ENCODE measurements around the gene CNTNAP5.

Gene CNTNAP5

DNA sequence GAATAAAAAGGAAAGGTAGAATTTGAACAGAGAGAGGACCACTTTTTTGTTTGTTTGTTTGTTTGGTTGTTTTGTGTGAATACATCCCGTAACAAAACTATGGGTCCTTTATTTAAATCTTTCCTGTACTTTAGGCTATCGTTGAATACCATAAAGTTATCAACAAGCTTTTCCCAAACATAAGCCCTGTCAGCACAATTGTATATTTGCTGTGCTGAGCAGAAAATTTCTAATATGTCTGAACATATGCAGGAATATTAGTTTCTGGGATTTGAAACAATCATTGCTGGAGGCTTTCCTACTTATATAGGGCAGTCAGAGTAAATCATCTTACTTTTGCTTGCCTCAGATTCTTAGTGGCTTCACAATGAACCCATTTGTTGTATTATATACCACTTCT lies 536.4 kb downstream of the CNTNAP5 start:
- no peak overlapping the region for H3K9ac ChIP-seq (ENCODE audit: low read length)

DNA sequence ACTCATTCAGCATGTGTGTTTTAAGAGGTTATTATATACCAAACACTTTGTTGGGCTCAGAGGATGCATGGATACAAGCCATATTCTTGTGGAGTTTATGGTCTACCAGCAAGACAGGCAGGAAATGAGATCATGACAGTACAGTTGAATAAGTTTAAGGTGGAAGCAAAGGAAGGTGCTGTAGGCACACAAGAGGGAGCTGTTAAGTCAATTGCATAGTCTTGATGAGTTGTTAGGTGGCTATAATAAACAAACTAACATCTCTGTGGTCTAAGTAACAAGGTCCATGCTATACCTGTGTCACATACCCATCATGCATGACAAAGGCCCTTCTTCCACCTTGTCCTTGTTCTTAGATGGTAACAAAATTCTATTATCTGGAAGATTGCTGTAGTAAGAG lies 538.3 kb downstream of the CNTNAP5 start:
- H3K9ac ChIP-seq (ENCODE audit: low read length): no peak overlapping the region
- H3K27ac ChIP-seq (ENCODE audit: low read depth, low read length): no peak overlapping the region
- H3K4me2 ChIP-seq (ENCODE audit: low read length): no peak overlapping the region
- no peaks in the 10 kb centered on the region for H3K4me1 ChIP-seq (ENCODE audit: control insufficient read depth, low read depth, low read length)
- H3K18ac ChIP-seq (ENCODE audit: low read length): no peak overlapping the region
- no peak overlapping the region for H3K4me3 ChIP-seq (ENCODE audit: low read length)
- no peak overlapping the region for H2AK5ac ChIP-seq (ENCODE audit: low read length)
- no peak overlapping the region for H4K8ac ChIP-seq (ENCODE audit: low read depth, low read length)
- H2BK120ac ChIP-seq (ENCODE audit: low read depth, low read length): no peak overlapping the region
- no peak overlapping the region for H4K5ac ChIP-seq (ENCODE audit: low read length)
- H3K79me1 ChIP-seq (ENCODE audit: low read length): no peaks in the 10 kb centered on the region
- H3K56ac ChIP-seq (ENCODE audit: low read length): no peak overlapping the region
- H3K4ac ChIP-seq (ENCODE audit: low read depth, low read length): no peak overlapping the region
- H3K27me3 ChIP-seq (ENCODE audit: insufficient read depth, low read length, poor library complexity): no peaks in the 10 kb centered on the region
- no peak overlapping the region for H2BK5ac ChIP-seq (ENCODE audit: low read length)
- H2BK15ac ChIP-seq (replicated peaks; ENCODE audit: low read depth): no peak overlapping the region
- DNase-seq: peak; percentile 64
- no peaks in the 10 kb centered on the region for H3K36me3 ChIP-seq (ENCODE audit: control insufficient read depth, insufficient read depth, low read length)
- no peaks in the 10 kb centered on the region for H3K79me2 ChIP-seq (ENCODE audit: control insufficient read depth, insufficient read depth, low read length)
- H3K23ac ChIP-seq (ENCODE audit: low read length): no peak overlapping the region

More for the DNA sequence above, 536.4 kb downstream of the CNTNAP5 start:
- H3K18ac ChIP-seq (ENCODE audit: low read length): no peak overlapping the region
- no peaks in the 10 kb centered on the region for H3K4me1 ChIP-seq (ENCODE audit: control insufficient read depth, low read depth, low read length)
- H3K4me2 ChIP-seq (ENCODE audit: low read length): no peak overlapping the region
- H3K79me1 ChIP-seq (ENCODE audit: low read length): no peaks in the 10 kb centered on the region
- H3K27me3 ChIP-seq (ENCODE audit: insufficient read depth, low read length, poor library complexity): no peaks in the 10 kb centered on the region
- H2BK15ac ChIP-seq (replicated peaks; ENCODE audit: low read depth): no peak overlapping the region
- no peak overlapping the region for H3K56ac ChIP-seq (ENCODE audit: low read length)
- H3K36me3 ChIP-seq (ENCODE audit: control insufficient read depth, insufficient read depth, low read length): no peaks in the 10 kb centered on the region
- no peak overlapping the region for H3K4me3 ChIP-seq (ENCODE audit: low read length)
- no peak overlapping the region for H2BK120ac ChIP-seq (ENCODE audit: low read depth, low read length)
- no peak overlapping the region for H4K8ac ChIP-seq (ENCODE audit: low read depth, low read length)
- no peak overlapping the region for H3K27ac ChIP-seq (ENCODE audit: low read depth, low read length)
- no peak overlapping the region for H4K5ac ChIP-seq (ENCODE audit: low read length)
- no CpG with 5 or more reads among the region's 2 CpGs for WGBS (ENCODE audit: extremely low coverage, insufficient coverage, low lambda C conversion rate)
- no peak overlapping the region for H3K4ac ChIP-seq (ENCODE audit: low read depth, low read length)
- DNase-seq: no peak
- H3K79me2 ChIP-seq (ENCODE audit: control insufficient read depth, insufficient read depth, low read length): no peaks in the 10 kb centered on the region
- H3K23ac ChIP-seq (ENCODE audit: low read length): no peak overlapping the region
- H2BK5ac ChIP-seq (ENCODE audit: low read length): no peak overlapping the region
- H2AK5ac ChIP-seq (ENCODE audit: low read length): no peak overlapping the region

DNA sequence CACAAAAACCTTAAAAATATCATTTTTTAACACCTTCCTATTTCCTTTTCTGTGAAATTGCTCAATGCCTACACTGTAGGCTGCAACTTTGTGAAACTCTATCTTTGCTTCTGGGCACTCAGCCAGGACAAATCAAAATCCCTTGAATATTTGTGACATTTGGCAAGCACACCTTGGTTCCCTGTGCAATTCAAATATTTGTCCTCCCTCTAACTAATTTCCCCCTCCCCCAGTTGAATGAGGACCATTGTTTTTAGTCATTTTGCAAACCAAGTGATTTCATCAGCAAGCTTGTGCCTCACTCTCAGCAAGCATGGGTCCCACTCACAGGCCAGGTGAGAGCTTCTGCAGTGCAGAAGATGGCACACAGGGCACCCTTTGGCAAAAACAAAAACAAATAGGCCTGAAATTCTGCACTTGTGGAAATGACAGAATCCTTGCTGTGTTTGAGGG lies 541.5 kb downstream of the CNTNAP5 start:
- Histone ChIP-seq H2BK15ac (replicated peaks; ENCODE audit: low read depth) (no peak overlapping the region), H3K27ac (ENCODE audit: low read depth, low read length) (no peak overlapping the region), H2BK120ac (ENCODE audit: low read depth, low read length) (no peak overlapping the region), H3K4me2 (ENCODE audit: low read length) (no peak overlapping the region), H2BK5ac (ENCODE audit: low read length) (no peak overlapping the region), H3K4me1 (ENCODE audit: control insufficient read depth, low read depth, low read length) (no peaks in the 10 kb centered on the region), H4K5ac (ENCODE audit: low read length) (no peak overlapping the region), H3K4ac (ENCODE audit: low read depth, low read length) (no peak overlapping the region), H3K79me1 (ENCODE audit: low read length) (no peaks in the 10 kb centered on the region), H4K8ac (ENCODE audit: low read depth, low read length) (no peak overlapping the region), H3K23ac (ENCODE audit: low read length) (no peak overlapping the region), H3K4me3 (ENCODE audit: low read length) (no peak overlapping the region), H3K27me3 (ENCODE audit: insufficient read depth, low read length, poor library complexity) (no peaks in the 10 kb centered on the region), H3K18ac (ENCODE audit: low read length) (no peak overlapping the region), H3K9ac (ENCODE audit: low read length) (no peak overlapping the region), H3K79me2 (ENCODE audit: control insufficient read depth, insufficient read depth, low read length) (no peaks in the 10 kb centered on the region), H3K56ac (ENCODE audit: low read length) (no peak overlapping the region), H2AK5ac (ENCODE audit: low read length) (no peak overlapping the region), H3K36me3 (ENCODE audit: control insufficient read depth, insufficient read depth, low read length) (no peaks in the 10 kb centered on the region)
- no peak for DNase-seq

DNA sequence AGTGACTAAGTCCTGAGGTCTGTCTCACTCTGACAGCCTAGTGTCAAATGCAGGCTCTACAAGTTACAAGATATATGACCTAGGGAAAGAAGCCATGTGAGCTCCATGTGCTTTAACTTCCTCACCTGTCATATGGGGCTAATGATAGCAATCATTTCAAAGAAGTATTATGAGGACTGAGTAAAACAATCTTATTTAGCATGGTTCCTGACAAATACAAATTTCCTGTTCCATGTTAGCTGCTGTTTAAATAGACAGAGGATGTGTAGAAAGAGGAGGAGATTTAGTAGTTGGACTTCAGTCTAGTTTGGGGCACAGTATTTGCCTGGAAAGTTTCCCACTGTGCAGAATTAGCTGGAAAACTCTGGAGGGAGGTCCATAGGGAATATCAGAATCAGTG lies 545.8 kb downstream of the CNTNAP5 start:
- H3K9ac ChIP-seq (ENCODE audit: low read length): no peak overlapping the region
- no peak overlapping the region for H4K8ac ChIP-seq (ENCODE audit: low read depth, low read length)
- no peak for DNase-seq
- H3K4me2 ChIP-seq (ENCODE audit: low read length): no peak overlapping the region
- no peak overlapping the region for H2BK15ac ChIP-seq (replicated peaks; ENCODE audit: low read depth)
- H2BK120ac ChIP-seq (ENCODE audit: low read depth, low read length): no peak overlapping the region
- no peak overlapping the region for H3K56ac ChIP-seq (ENCODE audit: low read length)
- H3K36me3 ChIP-seq (ENCODE audit: control insufficient read depth, insufficient read depth, low read length): no peaks in the 10 kb centered on the region
- H2AK5ac ChIP-seq (ENCODE audit: low read length): no peak overlapping the region
- H3K27ac ChIP-seq (ENCODE audit: low read depth, low read length): no peak overlapping the region
- no peak overlapping the region for H2BK5ac ChIP-seq (ENCODE audit: low read length)
- no peaks in the 10 kb centered on the region for H3K27me3 ChIP-seq (ENCODE audit: insufficient read depth, low read length, poor library complexity)
- H3K4me1 ChIP-seq (ENCODE audit: control insufficient read depth, low read depth, low read length): no peaks in the 10 kb centered on the region
- H3K79me1 ChIP-seq (ENCODE audit: low read length): no peaks in the 10 kb centered on the region
- H3K23ac ChIP-seq (ENCODE audit: low read length): no peak overlapping the region
- no peak overlapping the region for H3K4ac ChIP-seq (ENCODE audit: low read depth, low read length)
- H3K4me3 ChIP-seq (ENCODE audit: low read length): no peak overlapping the region
- H4K5ac ChIP-seq (ENCODE audit: low read length): no peak overlapping the region
- no peak overlapping the region for H3K18ac ChIP-seq (ENCODE audit: low read length)
- H3K79me2 ChIP-seq (ENCODE audit: control insufficient read depth, insufficient read depth, low read length): no peaks in the 10 kb centered on the region

DNA sequence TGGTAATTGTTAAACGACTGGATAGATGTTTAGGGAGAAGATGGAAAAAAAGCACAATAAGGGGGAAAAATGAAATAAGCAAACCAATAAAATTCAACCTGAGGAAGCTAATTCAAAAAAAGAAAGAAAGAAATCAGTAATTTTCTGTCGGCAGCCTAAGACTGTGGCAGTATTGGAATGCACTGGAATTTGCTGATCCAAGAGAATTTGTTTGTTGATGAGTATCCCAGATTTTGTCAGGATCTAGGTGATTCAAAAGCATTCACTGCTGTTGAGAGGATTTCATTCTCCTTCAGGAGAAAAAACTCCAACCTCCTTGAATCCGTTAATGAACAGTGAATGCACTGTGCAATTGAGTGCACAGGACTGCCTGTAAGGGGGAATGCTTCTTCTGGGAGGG lies 546.7 kb downstream of the CNTNAP5 start:
- no peak overlapping the region for H3K4me2 ChIP-seq (ENCODE audit: low read length)
- H3K79me1 ChIP-seq (ENCODE audit: low read length): no peaks in the 10 kb centered on the region
- WGBS (ENCODE audit: extremely low coverage, insufficient coverage, low lambda C conversion rate): no CpG with 5 or more reads among the region's 3 CpGs
- no peak overlapping the region for H3K4ac ChIP-seq (ENCODE audit: low read depth, low read length)
- H2BK5ac ChIP-seq (ENCODE audit: low read length): no peak overlapping the region
- no peak overlapping the region for H4K5ac ChIP-seq (ENCODE audit: low read length)
- H2AK5ac ChIP-seq (ENCODE audit: low read length): no peak overlapping the region
- no peak overlapping the region for H2BK15ac ChIP-seq (replicated peaks; ENCODE audit: low read depth)
- H3K18ac ChIP-seq (ENCODE audit: low read length): no peak overlapping the region
- no peak overlapping the region for H3K56ac ChIP-seq (ENCODE audit: low read length)
- H3K23ac ChIP-seq (ENCODE audit: low read length): no peak overlapping the region
- H3K36me3 ChIP-seq (ENCODE audit: control insufficient read depth, insufficient read depth, low read length): no peaks in the 10 kb centered on the region
- H2BK120ac ChIP-seq (ENCODE audit: low read depth, low read length): no peak overlapping the region
- H3K9ac ChIP-seq (ENCODE audit: low read length): no peak overlapping the region
- no peak for DNase-seq
- no peaks in the 10 kb centered on the region for H3K4me1 ChIP-seq (ENCODE audit: control insufficient read depth, low read depth, low read length)
- H3K79me2 ChIP-seq (ENCODE audit: control insufficient read depth, insufficient read depth, low read length): no peaks in the 10 kb centered on the region
- H3K4me3 ChIP-seq (ENCODE audit: low read length): no peak overlapping the region
- H4K8ac ChIP-seq (ENCODE audit: low read depth, low read length): no peak overlapping the region
- H3K27ac ChIP-seq (ENCODE audit: low read depth, low read length): no peak overlapping the region
- H3K27me3 ChIP-seq (ENCODE audit: insufficient read depth, low read length, poor library complexity): no peaks in the 10 kb centered on the region

DNA sequence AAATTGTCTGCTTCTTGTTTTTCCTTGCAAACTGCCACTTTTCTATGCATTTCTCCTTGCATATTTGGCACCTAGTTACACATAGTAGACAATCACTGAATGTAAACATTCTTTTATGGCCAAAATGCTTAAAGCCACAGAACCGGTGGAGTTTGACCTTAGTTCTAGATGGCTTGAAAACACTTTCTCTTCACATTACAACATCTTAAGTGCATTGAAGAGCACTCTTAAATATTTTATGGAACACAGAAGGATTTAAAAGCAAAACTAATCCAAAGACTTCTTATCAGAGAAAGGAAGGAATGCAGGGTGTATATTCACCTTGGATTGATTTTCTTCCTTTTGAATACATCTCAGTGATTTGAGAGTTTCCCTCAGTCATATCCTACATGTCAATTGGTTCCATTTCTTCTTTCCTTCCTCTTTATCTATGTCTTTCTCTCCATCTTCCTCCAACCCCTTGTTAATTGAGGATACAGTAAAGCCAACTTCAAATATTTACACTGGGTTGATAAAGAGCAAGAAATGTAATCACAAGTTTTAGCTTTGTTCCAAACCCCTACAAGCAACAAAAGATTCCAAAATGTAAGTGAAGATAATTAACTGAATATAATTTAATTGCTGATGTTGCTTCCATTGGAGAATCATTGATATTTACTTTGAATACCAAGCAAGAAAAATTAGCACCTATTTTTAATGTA lies 548.0 kb downstream of the CNTNAP5 start:
- H3K4me2 ChIP-seq (ENCODE audit: low read length): no peak overlapping the region
- H2BK5ac ChIP-seq (ENCODE audit: low read length): no peak overlapping the region
- no peak overlapping the region for H3K23ac ChIP-seq (ENCODE audit: low read length)

More for the DNA sequence above, 548.0 kb downstream of the CNTNAP5 start:
- no peak for DNase-seq
- no peak overlapping the region for H3K18ac ChIP-seq (ENCODE audit: low read length)
- H3K9ac ChIP-seq (ENCODE audit: low read length): no peak overlapping the region
- H3K56ac ChIP-seq (ENCODE audit: low read length): no peak overlapping the region
- H3K4me3 ChIP-seq (ENCODE audit: low read length): no peak overlapping the region
- H3K79me1 ChIP-seq (ENCODE audit: low read length): no peaks in the 10 kb centered on the region
- H3K79me2 ChIP-seq (ENCODE audit: control insufficient read depth, insufficient read depth, low read length): no peaks in the 10 kb centered on the region
- H3K4ac ChIP-seq (ENCODE audit: low read depth, low read length): no peak overlapping the region
- WGBS (ENCODE audit: extremely low coverage, insufficient coverage, low lambda C conversion rate): no CpG with 5 or more reads among the region's 1 CpG
- H2BK15ac ChIP-seq (replicated peaks; ENCODE audit: low read depth): no peak overlapping the region
- H4K8ac ChIP-seq (ENCODE audit: low read depth, low read length): no peak overlapping the region
- H3K27me3 ChIP-seq (ENCODE audit: insufficient read depth, low read length, poor library complexity): no peaks in the 10 kb centered on the region
- no peak overlapping the region for H2AK5ac ChIP-seq (ENCODE audit: low read length)
- H3K27ac ChIP-seq (ENCODE audit: low read depth, low read length): no peak overlapping the region
- no peaks in the 10 kb centered on the region for H3K4me1 ChIP-seq (ENCODE audit: control insufficient read depth, low read depth, low read length)
- no peak overlapping the region for H4K5ac ChIP-seq (ENCODE audit: low read length)
- H3K36me3 ChIP-seq (ENCODE audit: control insufficient read depth, insufficient read depth, low read length): no peaks in the 10 kb centered on the region
- H2BK120ac ChIP-seq (ENCODE audit: low read depth, low read length): no peak overlapping the region
